HEK293 (cell line): ENCODE data around the gene CCDC158.

Experiments
- CTCF ChIA-PET: fragments of 350-600 bp; formaldehyde crosslinking; extraction: SDS; loops from one replicate; lab custom pipeline; 2021; ENCODE audit warnings: antibody characterized with exemption; lab: Yijun Ruan, JAX
- POLR2A ChIA-PET: fragments of 300-600 bp; formaldehyde crosslinking; extraction: SDS; loops from one replicate; lab custom pipeline; 2020; ENCODE audit warnings: antibody characterized with exemption, inconsistent platforms; lab: Yijun Ruan, JAX
- H3K27ac ChIP-seq: fragments of 200-500 bp; sonication (Bioruptor generic); 2 replicates; pipeline ENCODE4 v1.5.1; 2014; ENCODE audit warnings: low read depth, low read length, control low read depth, inconsistent platforms; ENCODE audit errors: extremely low read depth
- H3K36me3 ChIP-seq, 2 experiments: fragments of 200-500 bp in 1 of 2; sonication (Bioruptor generic) in 1 of 2; 1 replicate in 1 of 2; 2 replicates in 1 of 2; pipeline ENCODE4 v1.5.1; 2014 to 2017; ENCODE audit warnings: inconsistent platforms in 2 of 2, low read length in 2 of 2; ENCODE audit not compliant: control insufficient read depth in 2 of 2, insufficient read depth in 1 of 2
- H3K4me1 ChIP-seq: fragments of 200-500 bp; sonication (Bioruptor generic); 2 replicates; pipeline ENCODE4 v1.5.1; 2014; ENCODE audit warnings: mild to moderate bottlenecking, low read length, inconsistent platforms; ENCODE audit not compliant: control insufficient read depth, insufficient read depth
- H3K4me3 ChIP-seq: 2 replicates; pipeline ENCODE4 v1.5.1; 2011; ENCODE audit warnings: low read depth, mild to moderate bottlenecking, control low read depth, low read length, moderate library complexity
- H3K9me3 ChIP-seq: fragments of 200-500 bp; sonication (Bioruptor generic); 2 replicates; pipeline ENCODE4 v1.5.1; 2014; ENCODE audit warnings: low read depth, low read length, inconsistent platforms; ENCODE audit not compliant: control insufficient read depth, insufficient read depth
- EGR2 ChIP-seq: fragments of 450-650 bp; formaldehyde crosslinking; IDR thresholded peaks from 2 replicates; pipeline ENCODE4 v1.5.1; 2016; ENCODE audit warnings: low read depth, missing biosample characterization, missing genetic modification characterization
- PRDM1 ChIP-seq: fragments of 450-650 bp; formaldehyde crosslinking; IDR thresholded peaks from 2 replicates; pipeline ENCODE4; 2016; ENCODE audit warnings: missing biosample characterization, missing genetic modification characterization
- WT1 ChIP-seq: fragments of 450-650 bp; formaldehyde crosslinking; IDR thresholded peaks from 2 replicates; pipeline ENCODE4 v1.5.1; 2016; ENCODE audit warnings: missing biosample characterization, missing genetic modification characterization
- ZBTB21 ChIP-seq: fragments of 450-650 bp; formaldehyde crosslinking; IDR thresholded peaks from 2 replicates; pipeline ENCODE4 v1.5.1; 2017; ENCODE audit warnings: missing biosample characterization, missing genetic modification characterization
- ZFP37 ChIP-seq: fragments of 450-650 bp; formaldehyde crosslinking; IDR thresholded peaks from 2 replicates; pipeline ENCODE4 v1.5.1; 2016; ENCODE audit warnings: missing biosample characterization, missing genetic modification characterization
- ZIC2 ChIP-seq: fragments of 450-650 bp; formaldehyde crosslinking; IDR thresholded peaks from 2 replicates; pipeline ENCODE4 v1.5.1; 2016; ENCODE audit warnings: missing biosample characterization, missing genetic modification characterization
- ZNF132 ChIP-seq: fragments of 450-650 bp; formaldehyde crosslinking; IDR thresholded peaks from 2 replicates; pipeline ENCODE4 v1.5.1; 2017; ENCODE audit warnings: missing biosample characterization, missing genetic modification characterization, borderline replicate concordance
- ZNF202 ChIP-seq: fragments of 450-650 bp; formaldehyde crosslinking; IDR thresholded peaks from 2 replicates; pipeline ENCODE4 v1.5.1; 2016; ENCODE audit warnings: missing biosample characterization, missing genetic modification characterization, borderline replicate concordance
- ZNF324 ChIP-seq: fragments of 450-650 bp; formaldehyde crosslinking; IDR thresholded peaks from 2 replicates; pipeline ENCODE4 v1.5.1; 2016; ENCODE audit warnings: missing biosample characterization, missing genetic modification characterization
- ZNF354C ChIP-seq: fragments of 450-650 bp; formaldehyde crosslinking; IDR thresholded peaks from 2 replicates; pipeline ENCODE4 v1.5.1; 2016; ENCODE audit warnings: missing biosample characterization, missing genetic modification characterization, low read depth, borderline replicate concordance
- ZNF391 ChIP-seq: fragments of 450-650 bp; formaldehyde crosslinking; IDR thresholded peaks from 2 replicates; pipeline ENCODE4 v1.5.1; 2016; ENCODE audit warnings: low read depth, missing biosample characterization, missing genetic modification characterization, borderline replicate concordance
- ZNF426 ChIP-seq: fragments of 450-650 bp; formaldehyde crosslinking; IDR thresholded peaks from 2 replicates; pipeline ENCODE4 v1.5.1; 2017; ENCODE audit warnings: missing biosample characterization, missing genetic modification characterization, mild to moderate bottlenecking, inconsistent platforms, moderate library complexity
- ZNF48 ChIP-seq: fragments of 450-650 bp; formaldehyde crosslinking; IDR thresholded peaks from 2 replicates; pipeline ENCODE4 v1.5.1; 2016; ENCODE audit warnings: missing biosample characterization, missing genetic modification characterization
- ZNF544 ChIP-seq: fragments of 450-650 bp; formaldehyde crosslinking; IDR thresholded peaks from 2 replicates; pipeline ENCODE4 v1.5.0; 2017; ENCODE audit warnings: missing biosample characterization, missing genetic modification characterization
- ZNF561 ChIP-seq: fragments of 450-650 bp; IDR thresholded peaks from 2 replicates; pipeline ENCODE4 v1.5.1; 2018; ENCODE audit warnings: missing biosample characterization, missing genetic modification characterization, borderline replicate concordance
- ZNF791 ChIP-seq: fragments of 450-650 bp; formaldehyde crosslinking; IDR thresholded peaks from 2 replicates; pipeline ENCODE4 v1.5.1; 2016; ENCODE audit warnings: missing biosample characterization, missing genetic modification characterization
- ZNF792 ChIP-seq: fragments of 450-650 bp; formaldehyde crosslinking; IDR thresholded peaks from 2 replicates; pipeline ENCODE4 v1.5.1; 2016; ENCODE audit warnings: missing biosample characterization, missing genetic modification characterization
- ZSCAN23 ChIP-seq: fragments of 450-650 bp; formaldehyde crosslinking; IDR thresholded peaks from 2 replicates; pipeline ENCODE4 v1.5.1; 2016; ENCODE audit warnings: missing biosample characterization, missing genetic modification characterization
- ZXDB ChIP-seq: fragments of 450-650 bp; formaldehyde crosslinking; IDR thresholded peaks from 2 replicates; pipeline ENCODE4 v1.5.1; 2016; ENCODE audit warnings: missing biosample characterization, missing genetic modification characterization
- TF ChIP-seq, protein P1 (sequence below): fragments of 450-650 bp; formaldehyde crosslinking; IDR thresholded peaks from 2 replicates; pipeline ENCODE4 v1.5.1; 2017; ENCODE audit warnings: missing biosample characterization, missing genetic modification characterization
- TF ChIP-seq, protein P2 (sequence below): fragments of 450-650 bp; formaldehyde crosslinking; IDR thresholded peaks from 2 replicates; pipeline ENCODE4 v1.5.1; 2017; ENCODE audit warnings: missing biosample characterization, mild to moderate bottlenecking, missing genetic modification characterization, moderate library complexity
- TF ChIP-seq, protein P3 (sequence below): fragments of 450-650 bp; formaldehyde crosslinking; IDR thresholded peaks from 2 replicates; pipeline ENCODE4 v1.5.0; 2017; ENCODE audit warnings: missing biosample characterization, missing genetic modification characterization, borderline replicate concordance
- TF ChIP-seq, protein P4 (sequence below): fragments of 450-650 bp; IDR thresholded peaks from 2 replicates; pipeline ENCODE4 v1.5.1; 2018; ENCODE audit warnings: missing biosample characterization, mild to moderate bottlenecking, missing genetic modification characterization
- TF ChIP-seq, protein P5 (sequence below): fragments of 450-650 bp; formaldehyde crosslinking; IDR thresholded peaks from 2 replicates; pipeline ENCODE4 v1.5.1; 2017; ENCODE audit warnings: missing biosample characterization, missing genetic modification characterization

Gene CCDC158

DNA sequence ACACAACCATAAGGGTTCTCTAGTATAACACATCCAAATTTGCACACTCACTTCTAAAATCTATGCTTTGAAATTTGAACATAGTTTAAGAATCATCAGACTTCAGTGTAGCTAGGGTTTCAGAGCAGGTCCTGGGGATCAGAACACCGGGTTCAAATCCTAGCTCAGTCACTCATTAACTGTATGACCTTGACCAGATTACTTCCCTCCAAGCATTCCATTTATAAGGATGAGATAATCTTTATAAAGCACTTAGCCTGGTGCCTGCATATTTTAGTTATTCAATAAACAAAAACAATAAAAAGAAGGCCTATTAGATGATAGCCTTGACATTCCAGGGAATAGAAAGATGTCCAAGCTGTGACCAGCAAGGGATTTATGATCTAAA lies 119.2 kb downstream of the CCDC158 start:
- H3K9me3 ChIP-seq: no peaks in the 10 kb centered on the region
- H3K4me1 ChIP-seq: no peaks in the 10 kb centered on the region
- H3K27ac ChIP-seq: no peak overlapping the region
- CTCF ChIA-PET: interaction anchor here (1.0 to 1.4 kb wide), 3 partner anchors 75 to 122 kb away, joined by 4 read pairs; no protein-coding TSS in a partner anchor
- TF ChIP-seq ZNF391 (tag by site-specific recombination): no peak
- 0 out of 2 replicates have a peak, but pooled peaks have one; percentile 5 for TF ChIP-seq WT1 (tag by site-specific recombination)
- no peak for TF ChIP-seq ZSCAN23
- TF ChIP-seq ZNF561 (tag by site-specific recombination): 0 out of 2 replicates have a peak, but pooled peaks have one; percentile 2
- TF ChIP-seq, protein P1, sequence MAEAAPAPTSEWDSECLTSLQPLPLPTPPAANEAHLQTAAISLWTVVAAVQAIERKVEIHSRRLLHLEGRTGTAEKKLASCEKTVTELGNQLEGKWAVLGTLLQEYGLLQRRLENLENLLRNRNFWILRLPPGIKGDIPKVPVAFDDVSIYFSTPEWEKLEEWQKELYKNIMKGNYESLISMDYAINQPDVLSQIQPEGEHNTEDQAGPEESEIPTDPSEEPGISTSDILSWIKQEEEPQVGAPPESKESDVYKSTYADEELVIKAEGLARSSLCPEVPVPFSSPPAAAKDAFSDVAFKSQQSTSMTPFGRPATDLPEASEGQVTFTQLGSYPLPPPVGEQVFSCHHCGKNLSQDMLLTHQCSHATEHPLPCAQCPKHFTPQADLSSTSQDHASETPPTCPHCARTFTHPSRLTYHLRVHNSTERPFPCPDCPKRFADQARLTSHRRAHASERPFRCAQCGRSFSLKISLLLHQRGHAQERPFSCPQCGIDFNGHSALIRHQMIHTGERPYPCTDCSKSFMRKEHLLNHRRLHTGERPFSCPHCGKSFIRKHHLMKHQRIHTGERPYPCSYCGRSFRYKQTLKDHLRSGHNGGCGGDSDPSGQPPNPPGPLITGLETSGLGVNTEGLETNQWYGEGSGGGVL (tag by site-specific recombination): no peak
- TF ChIP-seq ZNF48 (tag by site-specific recombination): no peak
- no peak for TF ChIP-seq EGR2 (tag by site-specific recombination)
- no peak for TF ChIP-seq ZBTB21 (tag by site-specific recombination)
- TF ChIP-seq, protein P2, sequence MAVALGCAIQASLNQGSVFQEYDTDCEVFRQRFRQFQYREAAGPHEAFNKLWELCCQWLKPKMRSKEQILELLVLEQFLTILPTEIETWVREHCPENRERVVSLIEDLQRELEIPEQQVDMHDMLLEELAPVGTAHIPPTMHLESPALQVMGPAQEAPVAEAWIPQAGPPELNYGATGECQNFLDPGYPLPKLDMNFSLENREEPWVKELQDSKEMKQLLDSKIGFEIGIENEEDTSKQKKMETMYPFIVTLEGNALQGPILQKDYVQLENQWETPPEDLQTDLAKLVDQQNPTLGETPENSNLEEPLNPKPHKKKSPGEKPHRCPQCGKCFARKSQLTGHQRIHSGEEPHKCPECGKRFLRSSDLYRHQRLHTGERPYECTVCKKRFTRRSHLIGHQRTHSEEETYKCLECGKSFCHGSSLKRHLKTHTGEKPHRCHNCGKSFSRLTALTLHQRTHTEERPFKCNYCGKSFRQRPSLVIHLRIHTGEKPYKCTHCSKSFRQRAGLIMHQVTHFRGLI (tag by site-specific recombination): no peak
- no peak for TF ChIP-seq ZNF792 (tag by site-specific recombination)
- TF ChIP-seq ZNF354C (tag by site-specific recombination): no peak
- TF ChIP-seq ZNF324 (tag by site-specific recombination): no peak
- TF ChIP-seq, protein P3, sequence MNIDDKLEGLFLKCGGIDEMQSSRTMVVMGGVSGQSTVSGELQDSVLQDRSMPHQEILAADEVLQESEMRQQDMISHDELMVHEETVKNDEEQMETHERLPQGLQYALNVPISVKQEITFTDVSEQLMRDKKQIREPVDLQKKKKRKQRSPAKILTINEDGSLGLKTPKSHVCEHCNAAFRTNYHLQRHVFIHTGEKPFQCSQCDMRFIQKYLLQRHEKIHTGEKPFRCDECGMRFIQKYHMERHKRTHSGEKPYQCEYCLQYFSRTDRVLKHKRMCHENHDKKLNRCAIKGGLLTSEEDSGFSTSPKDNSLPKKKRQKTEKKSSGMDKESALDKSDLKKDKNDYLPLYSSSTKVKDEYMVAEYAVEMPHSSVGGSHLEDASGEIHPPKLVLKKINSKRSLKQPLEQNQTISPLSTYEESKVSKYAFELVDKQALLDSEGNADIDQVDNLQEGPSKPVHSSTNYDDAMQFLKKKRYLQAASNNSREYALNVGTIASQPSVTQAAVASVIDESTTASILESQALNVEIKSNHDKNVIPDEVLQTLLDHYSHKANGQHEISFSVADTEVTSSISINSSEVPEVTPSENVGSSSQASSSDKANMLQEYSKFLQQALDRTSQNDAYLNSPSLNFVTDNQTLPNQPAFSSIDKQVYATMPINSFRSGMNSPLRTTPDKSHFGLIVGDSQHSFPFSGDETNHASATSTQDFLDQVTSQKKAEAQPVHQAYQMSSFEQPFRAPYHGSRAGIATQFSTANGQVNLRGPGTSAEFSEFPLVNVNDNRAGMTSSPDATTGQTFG (tag by site-specific recombination): no peak
- TF ChIP-seq, protein P4, sequence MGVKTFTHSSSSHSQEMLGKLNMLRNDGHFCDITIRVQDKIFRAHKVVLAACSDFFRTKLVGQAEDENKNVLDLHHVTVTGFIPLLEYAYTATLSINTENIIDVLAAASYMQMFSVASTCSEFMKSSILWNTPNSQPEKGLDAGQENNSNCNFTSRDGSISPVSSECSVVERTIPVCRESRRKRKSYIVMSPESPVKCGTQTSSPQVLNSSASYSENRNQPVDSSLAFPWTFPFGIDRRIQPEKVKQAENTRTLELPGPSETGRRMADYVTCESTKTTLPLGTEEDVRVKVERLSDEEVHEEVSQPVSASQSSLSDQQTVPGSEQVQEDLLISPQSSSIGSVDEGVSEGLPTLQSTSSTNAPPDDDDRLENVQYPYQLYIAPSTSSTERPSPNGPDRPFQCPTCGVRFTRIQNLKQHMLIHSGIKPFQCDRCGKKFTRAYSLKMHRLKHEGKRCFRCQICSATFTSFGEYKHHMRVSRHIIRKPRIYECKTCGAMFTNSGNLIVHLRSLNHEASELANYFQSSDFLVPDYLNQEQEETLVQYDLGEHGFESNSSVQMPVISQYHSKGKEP (tag by site-specific recombination): no peak
- no peak for TF ChIP-seq ZNF544 (tag by site-specific recombination)
- TF ChIP-seq ZIC2 (tag by site-specific recombination): no peak
- no peak for TF ChIP-seq ZNF426
- H3K4me3 ChIP-seq: no peak overlapping the region
- H3K36me3 ChIP-seq: no peaks in the 10 kb centered on the region
- POLR2A ChIA-PET: no interaction called here

DNA sequence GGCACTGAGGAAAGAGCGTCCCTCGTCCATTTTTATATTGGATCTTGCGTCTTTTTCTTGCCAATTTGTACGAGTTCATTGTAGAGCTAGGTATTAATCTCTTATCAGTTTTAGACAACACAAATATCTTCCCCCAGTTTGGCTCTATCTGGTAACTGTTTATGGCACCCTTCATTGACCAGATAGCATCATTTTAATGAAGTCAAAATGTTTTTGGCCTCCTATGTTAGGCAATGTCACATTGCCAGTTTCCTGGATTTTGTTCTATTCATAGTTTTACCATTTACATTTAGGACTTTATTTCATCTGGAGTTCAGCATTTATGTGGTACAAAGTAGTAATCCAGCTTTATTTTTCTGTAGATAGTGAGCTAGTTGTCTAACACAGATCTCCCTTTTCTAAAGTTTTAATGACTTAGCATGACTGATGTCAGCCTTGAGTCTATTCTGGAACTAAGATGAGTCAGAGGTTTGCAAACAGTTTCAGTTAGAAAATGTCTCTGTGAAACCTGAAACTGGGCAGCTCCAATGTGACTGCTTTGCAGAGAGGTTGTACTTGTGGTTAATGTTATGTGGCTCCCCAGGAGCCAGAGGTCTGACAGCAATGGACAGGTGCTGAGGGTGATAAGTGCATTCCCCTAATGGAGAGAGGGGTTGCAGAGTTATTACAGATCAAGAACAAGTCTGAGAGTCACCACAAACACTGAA lies 119.7 kb downstream of the CCDC158 start:
- no peak overlapping the region for H3K4me3 ChIP-seq
- no peak overlapping the region for H3K27ac ChIP-seq
- POLR2A ChIA-PET: no interaction called here
- no peaks in the 10 kb centered on the region for H3K4me1 ChIP-seq
- CTCF ChIA-PET: interaction anchor here (0.5 to 1.4 kb wide), 5 partner anchors 30 to 237 kb away, joined by 3 to 4 read pairs (median 4); no protein-coding TSS in a partner anchor
- H3K36me3 ChIP-seq: no peaks in the 10 kb centered on the region
- no peaks in the 10 kb centered on the region for H3K9me3 ChIP-seq
- TF ChIP-seq ZNF791 (no peak), ZXDB (peak; percentile 35; the same call in 1 of the 2 replicates), ZFP37 (tag by site-specific recombination) (no peak), ZNF202 (tag by site-specific recombination) (no peak), PRDM1 (tag by site-specific recombination) (0 out of 2 replicates have a peak, but pooled peaks have one; percentile 11), ZNF132 (tag by site-specific recombination) (no peak)
- TF ChIP-seq, protein P5, sequence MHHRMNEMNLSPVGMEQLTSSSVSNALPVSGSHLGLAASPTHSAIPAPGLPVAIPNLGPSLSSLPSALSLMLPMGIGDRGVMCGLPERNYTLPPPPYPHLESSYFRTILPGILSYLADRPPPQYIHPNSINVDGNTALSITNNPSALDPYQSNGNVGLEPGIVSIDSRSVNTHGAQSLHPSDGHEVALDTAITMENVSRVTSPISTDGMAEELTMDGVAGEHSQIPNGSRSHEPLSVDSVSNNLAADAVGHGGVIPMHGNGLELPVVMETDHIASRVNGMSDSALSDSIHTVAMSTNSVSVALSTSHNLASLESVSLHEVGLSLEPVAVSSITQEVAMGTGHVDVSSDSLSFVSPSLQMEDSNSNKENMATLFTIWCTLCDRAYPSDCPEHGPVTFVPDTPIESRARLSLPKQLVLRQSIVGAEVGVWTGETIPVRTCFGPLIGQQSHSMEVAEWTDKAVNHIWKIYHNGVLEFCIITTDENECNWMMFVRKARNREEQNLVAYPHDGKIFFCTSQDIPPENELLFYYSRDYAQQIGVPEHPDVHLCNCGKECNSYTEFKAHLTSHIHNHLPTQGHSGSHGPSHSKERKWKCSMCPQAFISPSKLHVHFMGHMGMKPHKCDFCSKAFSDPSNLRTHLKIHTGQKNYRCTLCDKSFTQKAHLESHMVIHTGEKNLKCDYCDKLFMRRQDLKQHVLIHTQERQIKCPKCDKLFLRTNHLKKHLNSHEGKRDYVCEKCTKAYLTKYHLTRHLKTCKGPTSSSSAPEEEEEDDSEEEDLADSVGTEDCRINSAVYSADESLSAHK (tag by site-specific recombination): 0 out of 2 replicates have a peak, but pooled peaks have one; percentile 44
